HG03442 (cell line): ENCODE results near the gene ALG9.
"Not testable (repeated sequence)": the region's sequence is repeated elsewhere in the genome, so short reads cannot be mapped to it uniquely, and the experiment has no call there.

Source experiments
- ATAC-seq: cut with Tn5 transposase; IDR thresholded peaks from one replicate; pipeline ENCODE4 v1.9.1; 2021; ENCODE audit warnings: mild to moderate bottlenecking, moderate library complexity; ENCODE audit not compliant: unreplicated experiment

The ALG9 gene

GRCh38 chr11:111870886-111871692 is at the start of gene ALG9:
TSS of gene ALG9 (minus strand) at chr11:111871581. CDS start at chr11:111871482, 99 bp downstream.
- peak; percentile 82 for ATAC-seq

GRCh38 chr11:111920908-111921307 is 49.5 kb upstream of the ALG9 start:
- ATAC-seq = no peak

- no peak for ATAC-seq
Observed at GRCh38 chr11:111918390-111919256, 47.2 kb upstream of the ALG9 start, which contains the start of gene C11orf52. TSS of gene C11orf52 (plus strand) at chr11:111918913. CDS start at chr11:111918973, 60 bp downstream.

GRCh38 chr11:111917788-111918187 is 46.4 kb upstream of the ALG9 start:
- no peak for ATAC-seq

- no peak for ATAC-seq
Observed at GRCh38 chr11:111917312-111917711, 45.9 kb upstream of the ALG9 start.

GRCh38 chr11:111916768-111917167 is 45.4 kb upstream of the ALG9 start:
- ATAC-seq = no peak

- ATAC-seq = no peak
Observed at GRCh38 chr11:111913997-111914396, 42.6 kb upstream of the ALG9 start.

GRCh38 chr11:111913031-111913861 is 41.9 kb upstream of the ALG9 start:
- no peak for ATAC-seq

- ATAC-seq = no peak
Observed at GRCh38 chr11:111912535-111912934, 41.2 kb upstream of the ALG9 start, which contains the start of gene HSPB2. TSS of gene HSPB2 (plus strand) at chr11:111912734. CDS start at chr11:111912830, 96 bp downstream.

GRCh38 chr11:111911563-111912401 is 40.4 kb upstream of the ALG9 start, which contains the start of gene CRYAB:
TSS of gene CRYAB (minus strand) at chr11:111911770. CDS start at chr11:111911724, 46 bp downstream.
- no peak for ATAC-seq

- no peak for ATAC-seq
Observed at GRCh38 chr11:111910676-111911562, 39.5 kb upstream of the ALG9 start.

GRCh38 chr11:111909378-111909777 is 38.0 kb upstream of the ALG9 start:
- no peak for ATAC-seq

- ATAC-seq = no peak
Observed at GRCh38 chr11:111908639-111909305, 37.4 kb upstream of the ALG9 start.

GRCh38 chr11:111906680-111907079 is 35.3 kb upstream of the ALG9 start:
- no peak for ATAC-seq

GRCh38 chr11:111905411-111905810 is 34.0 kb upstream of the ALG9 start:
- no peak for ATAC-seq

- no peak for ATAC-seq
Observed at GRCh38 chr11:111886844-111887243, 15.5 kb upstream of the ALG9 start.

GRCh38 chr11:111886032-111886431 is 14.7 kb upstream of the ALG9 start:
- ATAC-seq = no peak

- not testable (repeated sequence) for ATAC-seq
Observed at GRCh38 chr11:111885053-111885452, 13.7 kb upstream of the ALG9 start.
